Skeletal muscle satellite cell (primary cell): ENCODE results near the gene GNA14.
"Not testable (repeated sequence)": the region's sequence is repeated elsewhere in the genome, so short reads cannot be mapped to it uniquely, and the experiment has no call there.

Source experiments
- H3K27me3 ChIP-seq: 2 replicates; pipeline ENCODE4 v1.7.0; 2013; ENCODE audit warnings: low read length; ENCODE audit not compliant: control insufficient read depth, insufficient read depth
- H3K36me3 ChIP-seq: 2 replicates; pipeline ENCODE4 v1.7.0; 2013; ENCODE audit warnings: mild to moderate bottlenecking, control low read depth, low read length; ENCODE audit not compliant: insufficient read depth
- H3K4me1 ChIP-seq: 2 replicates; pipeline ENCODE4 v1.7.0; 2013; ENCODE audit warnings: low read length; ENCODE audit not compliant: control insufficient read depth, insufficient read depth
- H3K4me2 ChIP-seq: 2 replicates; pipeline ENCODE4 v1.7.0; 2013; ENCODE audit warnings: mild to moderate bottlenecking, low read length
- H3K4me3 ChIP-seq: 2 replicates; pipeline ENCODE4 v1.7.0; 2013; ENCODE audit warnings: low read length
- H3K9ac ChIP-seq: 2 replicates; pipeline ENCODE4 v1.7.0; 2013; ENCODE audit warnings: mild to moderate bottlenecking, low read depth, low read length, moderate library complexity
- H3K9me3 ChIP-seq: replicated peaks from 2 replicates; pipeline ENCODE4 v1.7.0; 2013; ENCODE audit warnings: mild to moderate bottlenecking, control low read depth, low read length

GNA14 gene

DNA sequence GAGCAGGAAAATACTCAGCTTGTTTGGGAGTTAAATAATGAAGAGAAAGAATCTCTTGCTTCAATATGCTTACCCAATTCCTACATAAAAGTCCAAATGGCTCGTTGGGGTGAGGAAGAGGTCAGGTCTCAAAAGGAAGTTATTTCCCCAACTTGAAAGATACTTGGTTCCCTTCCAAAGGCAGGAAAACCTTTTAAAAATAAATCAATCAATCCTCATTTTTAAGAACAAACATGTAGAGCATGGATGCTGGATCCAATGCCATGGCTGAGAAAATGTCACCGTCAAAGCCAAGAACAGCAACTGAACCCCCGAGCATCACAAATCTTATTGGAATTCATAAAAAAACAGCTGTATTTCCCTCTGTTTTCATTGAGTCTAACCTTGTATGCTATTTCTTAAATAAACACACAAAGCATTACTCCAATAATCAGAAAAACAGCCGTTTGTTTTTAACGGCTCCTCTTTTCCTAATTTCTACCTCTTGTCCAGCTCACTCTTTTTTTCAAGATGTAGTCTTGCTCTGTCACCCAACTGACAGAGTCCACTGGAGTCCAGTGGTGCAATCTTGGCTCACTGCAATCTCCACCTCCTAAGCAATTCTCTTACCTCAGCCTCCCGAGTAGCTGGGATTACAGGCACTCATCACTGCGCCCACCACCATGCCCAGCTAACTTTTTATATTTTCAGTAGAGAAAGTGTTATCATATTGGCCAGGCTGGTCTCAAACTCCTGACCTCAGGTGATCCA lies 140.7 kb downstream of the GNA14 start:
- Histone ChIP-seq H3K36me3 (no peaks in the 10 kb centered on the region), H3K9ac (no peak overlapping the region), H3K27me3 (no peaks in the 10 kb centered on the region), H3K4me2 (no peak overlapping the region), H3K4me3 (no peak overlapping the region), H3K9me3 (no peaks in the 10 kb centered on the region), H3K4me1 (peaks cover 15% of the 10 kb centered on the region)

- Histone ChIP-seq H3K36me3 (no peaks in the 10 kb centered on the region), H3K4me1 (peaks cover 17% of the 10 kb centered on the region), H3K27me3 (no peaks in the 10 kb centered on the region), H3K9ac (no peak overlapping the region), H3K4me3 (no peak overlapping the region), H3K4me2 (no peak overlapping the region), H3K9me3 (no peaks in the 10 kb centered on the region)
Measured at GRCh38 chr9:77505232-77505631, 142.9 kb downstream of the GNA14 start.

- no peak overlapping the region for H3K4me3 ChIP-seq
- peaks cover 15% of the 10 kb centered on the region for H3K4me1 ChIP-seq
- H3K9me3 ChIP-seq: no peaks in the 10 kb centered on the region
- no peaks in the 10 kb centered on the region for H3K27me3 ChIP-seq
- no peak overlapping the region for H3K4me2 ChIP-seq
- H3K36me3 ChIP-seq: no peaks in the 10 kb centered on the region
- no peak overlapping the region for H3K9ac ChIP-seq
Measured at GRCh38 chr9:77502568-77502967, 145.6 kb downstream of the GNA14 start.

DNA sequence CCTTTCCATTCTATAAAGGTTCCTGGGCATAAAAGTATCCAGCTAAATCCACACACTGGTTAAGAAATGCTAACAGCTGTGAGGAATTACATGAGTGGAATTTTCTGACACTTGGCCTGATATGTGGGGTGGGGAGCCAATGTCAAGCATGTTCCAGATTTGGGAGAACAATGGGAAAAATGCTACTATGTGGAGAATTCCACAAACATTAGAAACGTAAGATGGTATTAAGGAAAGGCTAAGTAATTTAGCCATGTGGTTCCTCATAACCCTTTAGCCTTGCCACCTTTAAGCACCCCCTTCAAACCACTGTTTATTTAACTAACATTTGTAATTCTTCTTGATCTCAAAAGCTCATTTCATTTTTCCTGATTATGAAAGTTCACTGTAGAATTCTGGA lies 149.2 kb downstream of the GNA14 start:
- Histone ChIP-seq H3K9me3 (no peaks in the 10 kb centered on the region), H3K4me3 (no peak overlapping the region), H3K27me3 (no peaks in the 10 kb centered on the region)

DNA sequence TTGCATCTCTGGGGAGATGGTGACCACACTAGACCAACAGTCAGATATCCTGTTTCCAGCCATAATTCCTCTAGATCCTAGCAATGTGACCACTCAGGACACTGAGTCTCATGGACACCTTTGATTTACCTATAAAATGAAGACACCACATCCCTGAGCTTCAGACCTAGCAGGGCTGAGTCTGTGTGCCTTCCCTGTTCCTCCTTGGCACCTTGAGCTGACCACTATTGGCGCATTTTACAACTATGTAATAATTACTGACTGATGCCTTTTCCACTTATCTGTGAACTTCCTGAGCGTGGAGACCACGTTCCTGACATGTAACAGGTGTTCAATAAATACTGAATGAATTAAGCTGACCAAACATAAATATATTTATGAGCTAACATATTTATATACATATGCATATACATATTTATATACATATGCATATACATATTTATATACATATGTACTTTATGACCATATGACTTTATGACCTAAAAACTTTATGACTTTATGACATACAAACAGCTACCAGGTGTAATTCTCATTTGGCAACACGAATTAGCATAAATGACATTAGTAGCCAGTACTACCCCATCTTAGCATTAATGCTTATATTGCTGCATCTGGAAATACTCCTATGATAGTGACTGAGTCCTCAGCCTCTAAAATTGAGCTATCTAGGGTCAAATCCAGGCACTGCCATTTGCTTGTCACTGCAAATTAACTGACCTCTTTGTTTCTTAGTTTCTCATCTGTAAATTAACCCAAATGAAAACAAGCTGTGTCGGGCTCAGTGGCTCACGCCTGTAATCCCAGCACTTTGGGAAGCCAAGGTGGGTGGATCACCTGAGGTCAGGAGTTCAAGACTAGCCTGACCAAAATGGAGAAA lies 150.6 kb downstream of the GNA14 start:
- H3K4me1 ChIP-seq: peaks cover 23% of the 10 kb centered on the region

More for the DNA sequence above, 149.2 kb downstream of the GNA14 start:
- no peaks in the 10 kb centered on the region for H3K36me3 ChIP-seq
- H3K4me1 ChIP-seq: peaks cover 28% of the 10 kb centered on the region
- H3K4me2 ChIP-seq: no peak overlapping the region
- H3K9ac ChIP-seq: no peak overlapping the region

GRCh38 chr9:77495834-77496671 lies 152.1 kb downstream of the GNA14 start:
- Histone ChIP-seq H3K27me3 (no peaks in the 10 kb centered on the region), H3K4me1 (peaks cover 19% of the 10 kb centered on the region), H3K9ac (peak overlapping the region; percentile 19), H3K36me3 (no peaks in the 10 kb centered on the region), H3K4me2 (peak overlapping the region; percentile 57), H3K9me3 (no peaks in the 10 kb centered on the region), H3K4me3 (peak overlapping the region; percentile 29)

More for the DNA sequence above, 150.6 kb downstream of the GNA14 start:
- Histone ChIP-seq H3K36me3 (no peaks in the 10 kb centered on the region), H3K4me2 (no peak overlapping the region), H3K9ac (no peak overlapping the region), H3K4me3 (no peak overlapping the region), H3K27me3 (no peaks in the 10 kb centered on the region), H3K9me3 (no peaks in the 10 kb centered on the region)

DNA sequence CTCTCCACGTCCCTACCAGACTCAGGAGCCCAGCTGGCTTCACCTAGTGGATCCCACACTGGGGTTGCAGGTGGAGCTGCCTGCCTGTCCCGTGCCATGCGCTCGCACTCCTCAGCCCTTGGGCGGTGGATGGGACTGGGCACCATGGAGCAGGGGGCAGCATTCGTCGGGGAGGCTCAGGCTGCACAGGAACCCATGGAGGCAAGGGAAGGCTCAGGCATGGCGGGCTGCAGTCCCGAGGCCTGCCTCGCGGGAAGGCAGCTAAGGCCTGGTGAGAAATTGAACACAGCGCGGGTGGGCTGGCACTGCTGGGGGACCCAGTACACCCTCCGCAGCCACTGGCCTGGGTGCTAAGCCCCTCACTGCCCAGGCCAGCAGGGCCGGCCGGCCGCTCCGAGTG lies 157.8 kb downstream of the GNA14 start:
- H3K4me3 ChIP-seq, H3K9me3 ChIP-seq, H3K4me2 ChIP-seq, H3K27me3 ChIP-seq, H3K36me3 ChIP-seq, H3K9ac ChIP-seq, H3K4me1 ChIP-seq: not testable (repeated sequence)

DNA sequence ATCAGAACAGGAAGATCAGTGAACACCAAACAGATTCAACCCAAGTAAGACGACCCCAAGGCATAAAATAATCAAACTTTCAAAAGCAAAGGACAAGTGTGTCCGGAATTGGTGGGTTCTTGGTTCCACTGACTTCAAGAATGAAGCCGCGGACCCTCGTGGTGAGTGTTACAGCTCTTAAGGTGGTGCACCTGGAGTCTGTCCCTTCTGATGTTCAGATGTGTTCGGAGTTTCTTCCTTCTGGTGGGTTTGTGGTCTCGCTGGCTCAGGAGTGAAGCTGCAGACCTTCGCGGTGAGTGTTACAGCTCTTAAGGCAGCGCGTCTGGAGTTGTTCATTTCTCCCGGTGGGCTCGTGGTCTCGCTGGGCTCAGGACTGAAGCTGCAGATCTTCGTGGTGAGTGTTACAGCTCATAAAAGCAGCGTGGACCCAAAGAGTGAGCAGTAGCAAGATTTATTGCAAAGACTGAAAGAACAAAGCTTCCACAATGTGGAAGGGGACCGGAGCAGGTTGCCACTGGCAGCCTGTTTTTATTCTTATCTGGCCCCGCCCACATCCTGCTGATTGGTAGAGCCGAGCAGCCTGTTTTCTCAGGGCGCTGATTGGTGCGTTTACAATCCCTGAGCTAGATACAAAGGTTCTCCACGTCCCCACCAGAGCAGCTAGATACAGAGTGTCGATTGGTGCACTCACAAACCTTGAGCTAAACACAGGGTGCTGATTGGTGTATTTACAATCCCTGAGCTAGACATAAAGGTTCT lies 158.5 kb downstream of the GNA14 start:
- H3K36me3 ChIP-seq, H3K27me3 ChIP-seq, H3K4me2 ChIP-seq, H3K4me3 ChIP-seq, H3K4me1 ChIP-seq, H3K9me3 ChIP-seq, H3K9ac ChIP-seq: not testable (repeated sequence)

GRCh38 chr9:77488439-77489126 lies 159.5 kb downstream of the GNA14 start:
- Histone ChIP-seq H3K4me3 (no peak overlapping the region), H3K36me3 (no peaks in the 10 kb centered on the region), H3K4me1 (peaks cover 6% of the 10 kb centered on the region), H3K27me3 (no peaks in the 10 kb centered on the region), H3K9ac (no peak overlapping the region), H3K9me3 (no peaks in the 10 kb centered on the region), H3K4me2 (no peak overlapping the region)

DNA sequence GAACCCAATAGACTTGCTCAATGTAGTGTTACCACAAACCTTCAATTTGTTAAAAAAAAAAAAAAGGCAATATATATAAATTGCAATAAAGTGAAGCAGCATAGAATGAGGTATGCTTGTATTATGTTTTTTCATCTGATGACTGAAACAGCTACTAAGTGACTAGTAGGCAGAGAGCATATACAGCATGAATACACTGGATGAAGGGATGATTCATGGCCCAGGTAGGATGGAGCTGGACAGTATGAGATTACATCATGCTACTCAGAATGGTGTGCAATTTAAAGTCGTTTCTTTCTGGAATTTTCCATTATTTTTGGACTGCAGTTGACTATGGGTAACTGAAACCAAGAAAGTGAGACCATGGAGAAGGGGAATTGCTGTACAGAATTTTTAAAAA lies 161.2 kb downstream of the GNA14 start:
- Histone ChIP-seq H3K4me1 (peaks cover 6% of the 10 kb centered on the region), H3K27me3 (no peaks in the 10 kb centered on the region), H3K4me3 (no peak overlapping the region), H3K9me3 (no peaks in the 10 kb centered on the region), H3K9ac (no peak overlapping the region), H3K4me2 (no peak overlapping the region), H3K36me3 (no peaks in the 10 kb centered on the region)
